Smooth muscle cell (in vitro differentiated cells): ENCODE results near the gene HEATR5A. TPM values are rescaled to one million over a fixed set of nuclear protein-coding genes. Genes with fewer than 3 reads are reported as not detected.
A peak's percentile ranks its signal among the peaks of the same experiment; 100 is the strongest.

Experiments
- DNase-seq: peaks from one replicate; lab custom pipeline; 2025; ENCODE audit not compliant: unreplicated experiment; lab: John Stamatoyannopoulos, UW
- H2AFZ ChIP-seq: fragments of 200-600 bp; sonication (generic); 2 replicates; pipeline ENCODE4 v1.6.0; 2016; ENCODE audit warnings: antibody characterized with exemption, low read depth, mild to moderate bottlenecking
- H3F3A ChIP-seq: fragments of 200-600 bp; sonication (generic); 2 replicates; pipeline ENCODE4 v1.6.0; 2017; ENCODE audit warnings: antibody characterized with exemption, low read depth
- H3K27ac ChIP-seq: fragments of 200-600 bp; sonication (generic); 2 replicates; pipeline ENCODE4 v1.5.1; 2016; ENCODE audit warnings: low read depth, mild to moderate bottlenecking
- H3K27me3 ChIP-seq: fragments of 200-600 bp; sonication (generic); 2 replicates; pipeline ENCODE4 v1.6.1; 2016; ENCODE audit warnings: low read depth, mild to moderate bottlenecking
- H3K36me3 ChIP-seq: fragments of 200-600 bp; sonication (generic); 2 replicates; pipeline ENCODE4 v1.5.1; 2016; ENCODE audit warnings: low read depth
- H3K4me1 ChIP-seq: fragments of 200-600 bp; sonication (generic); 2 replicates; pipeline ENCODE4 v1.5.1; 2016; ENCODE audit warnings: low read depth
- H3K4me2 ChIP-seq: fragments of 200-600 bp; sonication (generic); 2 replicates; pipeline ENCODE4 v1.6.0; 2016; ENCODE audit warnings: mild to moderate bottlenecking
- H3K4me3 ChIP-seq: fragments of 200-600 bp; sonication (generic); 2 replicates; pipeline ENCODE4 v1.5.1; 2016; ENCODE audit warnings: mild to moderate bottlenecking
- H3K79me2 ChIP-seq: fragments of 200-600 bp; sonication (generic); 2 replicates; pipeline ENCODE4 v1.6.0; 2016; ENCODE audit warnings: low read depth, mild to moderate bottlenecking
- H3K9ac ChIP-seq: fragments of 200-600 bp; sonication (generic); 2 replicates; pipeline ENCODE4 v1.6.0; 2016; ENCODE audit warnings: low read depth
- H3K9me3 ChIP-seq: fragments of 200-600 bp; sonication (generic); replicated peaks from 2 replicates; pipeline ENCODE4 v1.5.1; 2016; ENCODE audit warnings: low read depth
- H4K20me1 ChIP-seq: fragments of 200-600 bp; sonication (generic); 2 replicates; pipeline ENCODE4 v1.6.0; 2016; ENCODE audit warnings: low read depth
- WGBS: methylation state at CpG from one replicate; pipeline ENCODE4 v1.1.7; 2016; ENCODE audit warnings: low lambda C conversion rate; 5-methylcytosine and 5-hydroxymethylcytosine counted together
- polyA plus RNA-seq: library from polyadenylated mRNA; unstranded; fragments of >200 nt; fragmentation: Nextera tagmentation; extraction: Ambion mirVana; gene quantifications from 2 replicates; pipeline ENCODE4 v1.2.1, GENCODE V29; 2016
- total RNA-seq: library from RNA; depleted of rRNA; stranded (reverse); fragments of >200 nt; gene quantifications from 2 replicates; pipeline ENCODE4 v1.2.3, GENCODE V29; 2014
- TF ChIP-seq, protein P1 (sequence below): fragments of 200-600 bp; sonication (generic); IDR thresholded peaks from 2 replicates; pipeline ENCODE4 v1.5.1; 2017; ENCODE audit warnings: borderline replicate concordance, mild to moderate bottlenecking, antibody characterized with exemption; ENCODE audit not compliant: insufficient read depth, poor library complexity, severe bottlenecking

Gene HEATR5A
- total and polyA plus RNA-seq, 2 experiments from 2014 or later: 28.5 to 49.8 TPM

DNA sequence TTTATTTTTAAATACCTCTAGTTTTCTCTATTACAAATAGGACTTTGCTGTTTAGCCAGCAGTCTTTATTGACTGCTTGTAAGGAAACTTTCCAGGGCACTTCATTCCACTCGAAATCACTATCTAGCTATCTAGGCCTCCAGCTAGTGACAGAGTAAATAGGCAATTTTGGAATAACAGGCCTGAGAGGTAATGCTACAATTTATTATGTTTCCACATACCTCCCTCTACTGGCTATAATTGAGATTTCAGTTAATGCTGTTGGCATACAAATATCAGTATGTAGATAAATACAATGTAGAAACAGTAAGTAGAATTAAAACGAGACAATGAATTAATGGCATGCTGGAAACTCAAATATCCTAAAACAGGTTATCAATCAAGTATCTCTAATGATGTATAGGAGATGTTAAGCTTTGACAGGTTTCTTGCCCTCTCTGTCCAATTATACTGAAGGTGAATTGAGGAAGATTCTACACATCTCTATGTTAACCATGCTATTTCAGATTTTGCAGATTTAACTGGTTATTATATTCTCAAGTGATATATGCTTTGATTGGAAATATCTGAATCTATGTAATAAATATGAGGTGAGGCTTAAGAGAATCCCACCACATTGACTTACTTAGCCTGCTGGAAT lies 29.7 kb upstream of the HEATR5A start:
- no peak for DNase-seq
- TF ChIP-seq, protein P1, sequence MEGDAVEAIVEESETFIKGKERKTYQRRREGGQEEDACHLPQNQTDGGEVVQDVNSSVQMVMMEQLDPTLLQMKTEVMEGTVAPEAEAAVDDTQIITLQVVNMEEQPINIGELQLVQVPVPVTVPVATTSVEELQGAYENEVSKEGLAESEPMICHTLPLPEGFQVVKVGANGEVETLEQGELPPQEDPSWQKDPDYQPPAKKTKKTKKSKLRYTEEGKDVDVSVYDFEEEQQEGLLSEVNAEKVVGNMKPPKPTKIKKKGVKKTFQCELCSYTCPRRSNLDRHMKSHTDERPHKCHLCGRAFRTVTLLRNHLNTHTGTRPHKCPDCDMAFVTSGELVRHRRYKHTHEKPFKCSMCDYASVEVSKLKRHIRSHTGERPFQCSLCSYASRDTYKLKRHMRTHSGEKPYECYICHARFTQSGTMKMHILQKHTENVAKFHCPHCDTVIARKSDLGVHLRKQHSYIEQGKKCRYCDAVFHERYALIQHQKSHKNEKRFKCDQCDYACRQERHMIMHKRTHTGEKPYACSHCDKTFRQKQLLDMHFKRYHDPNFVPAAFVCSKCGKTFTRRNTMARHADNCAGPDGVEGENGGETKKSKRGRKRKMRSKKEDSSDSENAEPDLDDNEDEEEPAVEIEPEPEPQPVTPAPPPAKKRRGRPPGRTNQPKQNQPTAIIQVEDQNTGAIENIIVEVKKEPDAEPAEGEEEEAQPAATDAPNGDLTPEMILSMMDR: peak; percentile 47
- Histone ChIP-seq H3K4me1 (no peaks in the 10 kb centered on the region), H3K27ac (no peak overlapping the region), H3K36me3 (no peaks in the 10 kb centered on the region), H4K20me1 (no peaks in the 10 kb centered on the region), H3K79me2 (peaks cover 8% of the 10 kb centered on the region), H3K9me3 (no peaks in the 10 kb centered on the region), H3F3A (no peaks in the 10 kb centered on the region), H3K9ac (no peak overlapping the region), H3K4me3 (no peak overlapping the region), H2AFZ (no peak overlapping the region), H3K27me3 (no peaks in the 10 kb centered on the region), H3K4me2 (no peak overlapping the region)
- 87% methylated on average over 2 of the region's 2 CpGs for WGBS

DNA sequence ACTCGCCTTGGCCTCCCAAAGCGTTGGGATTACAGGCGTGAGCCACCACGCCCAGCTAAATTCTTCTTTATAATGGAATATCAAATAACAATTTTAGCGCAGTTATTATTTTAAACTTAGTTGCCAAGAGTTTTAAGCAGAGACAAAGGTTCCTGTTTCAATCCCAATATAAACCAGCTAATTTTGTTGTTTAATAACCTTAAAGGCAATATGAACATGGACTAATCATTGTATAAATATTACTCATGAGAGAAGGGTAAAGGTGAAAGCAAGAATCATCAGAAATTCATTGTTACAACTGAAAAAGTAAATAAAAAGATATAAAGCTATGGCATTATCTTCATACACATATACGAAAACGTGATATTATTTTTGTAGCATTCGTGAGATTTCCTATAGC lies 28.8 kb upstream of the HEATR5A start:
- no peak overlapping the region for H3K4me2 ChIP-seq
- no peaks in the 10 kb centered on the region for H3K79me2 ChIP-seq
- H2AFZ ChIP-seq: no peak overlapping the region
- no peak overlapping the region for H3K4me3 ChIP-seq
- H3K27ac ChIP-seq: no peak overlapping the region
- H4K20me1 ChIP-seq: no peaks in the 10 kb centered on the region
- no peaks in the 10 kb centered on the region for H3K27me3 ChIP-seq
- TF ChIP-seq, protein P1: no peak
- no peak for DNase-seq
- no peaks in the 10 kb centered on the region for H3K4me1 ChIP-seq
- WGBS: 84% methylated on average over 8 of the region's 8 CpGs
- no peaks in the 10 kb centered on the region for H3K9me3 ChIP-seq
- H3K9ac ChIP-seq: no peak overlapping the region
- H3K36me3 ChIP-seq: peaks cover 9% of the 10 kb centered on the region
- H3F3A ChIP-seq: no peaks in the 10 kb centered on the region

DNA sequence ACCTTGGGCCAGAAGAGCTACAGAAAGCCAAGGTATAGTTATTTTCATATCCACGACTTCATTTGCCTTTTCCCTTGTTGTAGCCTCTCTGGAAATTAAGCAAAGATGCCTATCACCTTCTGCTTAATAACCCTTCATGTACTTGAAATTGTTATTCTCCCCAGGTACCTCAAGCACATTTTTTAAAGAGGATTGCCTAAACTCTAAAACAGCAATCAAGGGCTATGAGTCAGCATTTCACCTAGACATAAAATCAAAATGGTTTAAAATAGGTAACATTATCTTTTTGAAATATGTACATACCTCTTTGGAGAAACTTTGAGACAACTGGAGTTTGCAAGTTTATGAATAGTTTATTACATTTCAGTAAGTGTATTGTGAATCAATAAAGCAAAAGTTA lies 25.4 kb upstream of the HEATR5A start:
- no peak overlapping the region for H2AFZ ChIP-seq
- no peaks in the 10 kb centered on the region for H4K20me1 ChIP-seq
- 85% methylated on average over 1 of the region's 1 CpG for WGBS
- H3K27ac ChIP-seq: no peak overlapping the region
- peaks cover 9% of the 10 kb centered on the region for H3K36me3 ChIP-seq
- H3K9me3 ChIP-seq: no peaks in the 10 kb centered on the region
- H3K4me1 ChIP-seq: no peaks in the 10 kb centered on the region
- DNase-seq: no peak
- H3K27me3 ChIP-seq: no peaks in the 10 kb centered on the region
- H3K9ac ChIP-seq: no peak overlapping the region
- no peaks in the 10 kb centered on the region for H3K79me2 ChIP-seq
- H3K4me2 ChIP-seq: no peak overlapping the region
- no peaks in the 10 kb centered on the region for H3F3A ChIP-seq
- no peak overlapping the region for H3K4me3 ChIP-seq
- TF ChIP-seq, protein P1: no peak

DNA sequence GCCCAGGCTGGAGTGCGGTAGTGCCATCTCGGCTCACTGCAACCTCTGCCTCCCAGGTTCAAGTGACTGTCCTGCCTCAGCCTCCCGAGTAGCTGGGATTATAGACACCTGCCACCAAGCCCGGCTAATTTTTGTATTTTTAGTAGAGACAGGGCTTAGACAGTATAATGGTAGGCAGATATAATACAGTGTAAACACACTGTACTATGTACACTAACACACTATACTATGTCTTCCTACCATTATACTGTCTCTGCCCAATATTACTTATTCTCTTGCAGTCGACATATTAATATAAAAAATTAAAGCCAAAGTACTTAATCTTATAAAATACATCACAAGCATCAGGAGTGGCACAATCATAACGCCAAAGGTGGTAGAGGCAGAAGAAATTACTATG lies 21.9 kb upstream of the HEATR5A start:
- H3K4me3 ChIP-seq: no peak overlapping the region
- no peak overlapping the region for H2AFZ ChIP-seq
- DNase-seq: no peak
- H3K9ac ChIP-seq: no peak overlapping the region
- peaks cover 9% of the 10 kb centered on the region for H3K36me3 ChIP-seq
- no peaks in the 10 kb centered on the region for H3K27me3 ChIP-seq
- H3F3A ChIP-seq: no peaks in the 10 kb centered on the region
- H3K27ac ChIP-seq: peak overlapping the region; percentile 71
- no peaks in the 10 kb centered on the region for H4K20me1 ChIP-seq
- no peaks in the 10 kb centered on the region for H3K9me3 ChIP-seq
- peak overlapping the region; percentile 62 for H3K4me2 ChIP-seq
- no peaks in the 10 kb centered on the region for H3K4me1 ChIP-seq
- 96% methylated on average over 6 of the region's 6 CpGs for WGBS
- H3K79me2 ChIP-seq: no peaks in the 10 kb centered on the region
- TF ChIP-seq, protein P1: no peak
